Measurements from ENCODE around the gene MORF4L1. TPM values are rescaled to one million over a fixed set of nuclear protein-coding genes. Genes with fewer than 3 reads are reported as not detected.
A peak's percentile ranks its signal among the peaks of the same experiment; 100 is the strongest.

The MORF4L1 gene, protein sequence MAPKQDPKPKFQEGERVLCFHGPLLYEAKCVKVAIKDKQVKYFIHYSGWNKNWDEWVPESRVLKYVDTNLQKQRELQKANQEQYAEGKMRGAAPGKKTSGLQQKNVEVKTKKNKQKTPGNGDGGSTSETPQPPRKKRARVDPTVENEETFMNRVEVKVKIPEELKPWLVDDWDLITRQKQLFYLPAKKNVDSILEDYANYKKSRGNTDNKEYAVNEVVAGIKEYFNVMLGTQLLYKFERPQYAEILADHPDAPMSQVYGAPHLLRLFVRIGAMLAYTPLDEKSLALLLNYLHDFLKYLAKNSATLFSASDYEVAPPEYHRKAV
- total RNA-seq: 472 and 478 TPM in 2 replicates
- long read RNA-seq, transcript MORF4L1-216 (5 exons, 448 nt): minor isoform, 5 of 882 reads
- long read RNA-seq, transcript MORF4L1-201 (13 exons, 2,359 nt): minor isoform, 21 of 882 reads
- long read RNA-seq, transcript MORF4L1-203 (12 exons, 1,880 nt): major isoform, 700 of 882 reads
- long read RNA-seq, partial matches to known transcripts: 115 of 882 reads
- long read RNA-seq, other reads (novel, unspliced or antisense): 40 of 882 reads

DNA sequence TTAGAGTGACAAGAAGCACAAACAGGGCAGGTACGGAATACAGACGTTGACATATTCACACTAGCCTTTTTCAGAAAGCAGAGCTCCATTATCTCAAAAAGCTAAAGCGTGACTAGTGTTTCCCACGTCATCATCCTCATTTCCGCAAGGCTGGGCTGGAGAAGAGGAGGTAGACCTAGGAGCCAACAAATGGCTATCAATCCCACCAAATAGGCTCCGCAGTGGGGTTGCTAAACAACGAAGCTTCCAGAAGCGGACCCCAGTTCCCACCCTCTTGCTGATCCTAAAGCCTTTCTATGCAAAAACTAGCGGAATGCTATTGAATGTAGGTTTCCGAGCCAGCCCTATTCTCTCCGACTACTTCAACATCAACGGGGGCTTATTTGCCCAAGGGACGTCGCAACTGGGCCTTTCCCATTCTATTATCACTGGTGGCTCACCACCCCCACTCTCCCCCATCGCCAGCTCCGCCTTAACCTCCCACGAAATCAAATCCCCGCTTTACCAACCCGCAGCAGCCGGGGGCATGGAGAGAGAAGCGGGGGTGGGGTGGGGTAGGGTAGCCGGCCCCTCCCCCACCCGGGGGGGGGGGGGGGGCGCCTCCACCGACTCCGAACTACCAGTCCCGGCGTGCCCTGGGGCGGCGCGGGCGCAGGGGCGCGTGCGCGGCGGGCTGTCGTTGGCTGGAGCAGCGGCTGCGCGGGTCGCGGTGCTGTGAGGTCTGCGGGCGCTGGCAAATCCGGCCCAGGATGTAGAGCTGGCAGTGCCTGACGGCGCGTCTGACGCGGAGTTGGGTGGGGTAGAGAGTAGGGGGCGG is at the start of gene MORF4L1:
Gene MORF4L1 (plus strand): TSS at position 736 of the 817 bp plus-strand sequence. CDS start 128 bp downstream, outside the sequence.
- peak within 1 kb of the TSS; percentile 100 for H3K27ac Mint-ChIP-seq (ENCODE audit: unreplicated experiment)
- peak; percentile 95 for DNase-seq (ENCODE audit: low read depth, low spot score)
- peak within 1 kb of the TSS; percentile 100 for H3K4me3 Mint-ChIP-seq
- no peaks in the 10 kb centered on the region for H3K9me3 Mint-ChIP-seq
- peaks cover 51% of the 10 kb centered on the region for H3K4me1 Mint-ChIP-seq
- peaks cover 4% of the 10 kb centered on the region for H3K36me3 Mint-ChIP-seq (ENCODE audit: low read depth)
- peaks cover 7% of the 10 kb centered on the region for H3K27me3 Mint-ChIP-seq (ENCODE audit: low read depth)
- TF ChIP-seq CTCF (conservative IDR thresholded peaks at IDR 0.05): no peak

GRCh38 chr15:78828920-78829319 is 43.8 kb upstream of the MORF4L1 start:
- Mint-ChIP-seq H3K4me3 (no peak overlapping the region), H3K27me3 (ENCODE audit: low read depth) (no peaks in the 10 kb centered on the region), H3K4me1 (peaks cover 16% of the 10 kb centered on the region), H3K36me3 (ENCODE audit: low read depth) (no peaks in the 10 kb centered on the region), H3K9me3 (no peaks in the 10 kb centered on the region), H3K27ac (ENCODE audit: unreplicated experiment) (no peak overlapping the region)
- DNase-seq (ENCODE audit: low read depth, low spot score): no peak
- no peak for TF ChIP-seq CTCF (conservative IDR thresholded peaks at IDR 0.05)

- Mint-ChIP-seq H3K36me3 (ENCODE audit: low read depth) (no peaks in the 10 kb centered on the region), H3K4me1 (peaks cover 10% of the 10 kb centered on the region), H3K27me3 (ENCODE audit: low read depth) (no peaks in the 10 kb centered on the region), H3K4me3 (no peak overlapping the region), H3K27ac (ENCODE audit: unreplicated experiment) (peak overlapping the region; percentile 71), H3K9me3 (no peaks in the 10 kb centered on the region)
- TF ChIP-seq CTCF (conservative IDR thresholded peaks at IDR 0.05): no peak
- no peak for DNase-seq (ENCODE audit: low read depth, low spot score)
These were observed 42.0 kb upstream of the MORF4L1 start for GRCh38 chr15:78830514-78831228.

DNA sequence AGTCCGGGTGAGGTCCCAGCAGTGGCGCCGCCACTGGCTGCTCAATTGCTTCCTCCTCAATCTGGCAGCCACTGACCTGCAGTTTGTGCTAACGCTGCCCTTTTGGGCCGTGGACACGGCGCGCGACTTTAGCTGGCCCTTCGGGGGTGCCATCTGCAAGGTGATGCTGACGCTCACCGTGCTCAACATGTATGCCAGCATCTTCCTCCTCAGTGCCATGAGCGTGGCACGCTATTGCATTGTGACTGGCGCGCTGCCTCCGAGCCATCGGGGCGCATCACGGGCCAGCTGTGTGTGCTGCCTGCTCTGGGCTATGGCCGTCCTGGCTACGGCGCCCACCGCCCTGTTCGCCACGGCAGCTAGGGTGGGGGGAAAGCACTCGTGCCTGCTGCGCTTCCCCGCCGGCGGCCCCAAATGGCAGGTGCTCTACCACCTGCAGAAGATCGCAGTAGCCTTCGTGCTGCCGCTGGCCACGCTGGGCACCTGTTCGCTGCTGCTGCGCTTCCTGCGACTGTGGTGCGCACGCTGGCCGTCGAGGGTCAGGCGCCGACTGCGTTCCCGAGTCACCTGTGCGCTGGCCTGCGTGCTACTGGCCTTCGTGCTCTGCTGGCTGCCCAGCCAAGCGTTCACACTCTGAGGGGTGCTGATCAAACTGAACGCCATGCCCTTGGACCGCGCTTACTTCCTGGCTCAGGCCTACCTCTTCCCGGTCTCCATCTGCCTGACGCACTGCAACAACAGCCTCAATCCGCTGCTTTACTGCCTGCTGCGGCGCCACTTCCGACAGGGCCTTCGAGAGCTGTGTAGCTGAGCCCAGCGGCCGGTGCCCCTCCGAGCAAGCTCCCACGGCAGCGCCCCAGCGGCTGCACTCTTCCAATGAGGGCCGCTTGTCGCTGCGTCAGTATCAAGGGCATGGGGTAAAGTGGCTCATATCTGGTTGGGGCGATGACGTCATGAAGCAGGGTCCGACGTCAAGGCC is 41.2 kb upstream of the MORF4L1 start:
- Mint-ChIP-seq H3K4me3 (no peak overlapping the region), H3K9me3 (no peaks in the 10 kb centered on the region), H3K36me3 (ENCODE audit: low read depth) (no peaks in the 10 kb centered on the region), H3K27ac (ENCODE audit: unreplicated experiment) (no peak overlapping the region), H3K4me1 (peaks cover 6% of the 10 kb centered on the region), H3K27me3 (ENCODE audit: low read depth) (no peaks in the 10 kb centered on the region)
- DNase-seq (ENCODE audit: low read depth, low spot score): no peak
- no peak for TF ChIP-seq CTCF (conservative IDR thresholded peaks at IDR 0.05)
